ENCODE data around the gene SUPT3H.

SUPT3H gene

DNA sequence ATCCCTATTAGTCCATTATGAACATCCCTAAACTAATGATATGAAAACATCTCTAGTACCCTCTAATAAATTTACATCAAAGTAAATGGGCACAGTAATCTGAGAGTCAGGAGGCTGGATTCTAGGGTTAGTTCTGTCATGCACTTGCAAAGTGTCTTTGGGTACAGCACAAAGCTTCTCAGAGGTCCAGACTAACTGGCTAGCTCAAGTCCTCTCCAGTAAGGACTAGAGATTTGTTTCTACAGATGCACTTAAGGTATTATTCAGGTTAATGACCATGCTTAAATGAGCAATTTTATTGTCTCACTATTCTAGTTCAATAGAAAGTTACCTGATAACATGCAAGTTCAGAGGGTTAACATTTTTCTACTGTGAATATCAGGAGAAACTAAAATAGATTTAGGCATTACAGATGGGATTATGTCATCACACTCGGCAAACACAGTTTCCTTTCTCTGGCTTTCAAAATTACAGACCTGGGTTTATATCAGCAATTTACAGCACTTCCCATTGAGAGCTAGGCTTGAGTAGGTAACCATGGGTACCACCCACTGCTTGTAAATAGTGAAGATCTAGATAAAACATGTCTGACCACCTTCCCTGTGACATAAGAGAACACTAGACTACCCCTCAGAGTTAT lies 452.5 kb downstream of the SUPT3H start:
- WGBS (ENCODE audit: insufficient coverage): 0% methylated on average over 1 of the region's 1 CpG
- CTCF ChIA-PET: no interaction called here
- H3K27ac ChIP-seq (ENCODE audit: insufficient read depth in 1 of 2, low read depth in 1 of 2, low read length in 2 of 2, poor library complexity in 1 of 2, severe bottlenecking in 2 of 2): peak overlapping the region; percentile 93 to 98
- no peaks in the 10 kb centered on the region for H3K36me3 ChIP-seq (ENCODE audit: control insufficient read depth in 4 of 4, insufficient read depth in 4 of 4, low read length in 3 of 4)
- POLR2A ChIA-PET: interaction anchor here (0.5 to 0.6 kb wide), 3 partner anchors 25 to 799 kb away, joined by 3 to 4 read pairs (median 3); no protein-coding TSS in a partner anchor
- H3K9me3 ChIP-seq (ENCODE audit: control extremely low read depth in 1 of 5, control insufficient read depth in 4 of 5, insufficient read depth in 2 of 5, low read depth in 1 of 5, low read length in 4 of 5): no peaks in the 10 kb centered on the region
- H3K4me3 ChIP-seq (ENCODE audit: control insufficient read depth in 1 of 7, extremely low read depth in 1 of 7, insufficient read depth in 4 of 7, low read depth in 2 of 7, low read length in 6 of 7): peak overlapping the region in 3 of 7 experiments; percentile 12 to 37 (median 24)
- DNase-seq: peak; percentile 97 to 99 (median 98)
- peaks cover 0 to 12% (median 6%) of the 10 kb centered on the region in 4 experiments for H3K4me1 ChIP-seq (ENCODE audit: control extremely low read depth in 1 of 4, control insufficient read depth in 4 of 4, insufficient read depth in 4 of 4, low read length in 3 of 4)
- no peaks in the 10 kb centered on the region for H3K27me3 ChIP-seq (replicated peaks in 2 of 5; ENCODE audit: control insufficient read depth in 4 of 5, insufficient read depth in 5 of 5, low read length in 4 of 5)

DNA sequence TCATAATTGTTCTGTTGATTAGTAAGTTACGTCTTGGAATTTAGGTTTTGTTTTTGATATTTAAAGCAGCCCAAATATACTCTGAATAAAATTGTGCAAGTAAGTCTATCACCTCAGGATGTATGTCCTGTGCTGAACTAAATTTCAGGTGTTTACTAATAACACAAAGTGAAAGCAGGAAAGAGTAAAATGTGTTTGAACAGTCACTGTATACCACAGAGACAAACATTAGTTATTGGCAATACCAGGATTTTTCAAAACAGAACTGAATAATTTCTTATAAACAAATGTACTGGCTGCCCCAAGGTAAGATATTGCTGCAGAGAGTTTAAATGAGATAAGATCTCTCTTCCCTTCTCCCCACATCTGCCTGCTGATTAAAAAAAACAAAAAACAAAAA lies 454.3 kb downstream of the SUPT3H start:
- H3K27ac ChIP-seq (ENCODE audit: insufficient read depth in 1 of 2, low read depth in 1 of 2, low read length in 2 of 2, poor library complexity in 1 of 2, severe bottlenecking in 2 of 2): no peak overlapping the region
- WGBS (ENCODE audit: insufficient coverage): no CpG with 5 or more reads among the region's 1 CpG
- no peaks in the 10 kb centered on the region for H3K36me3 ChIP-seq (ENCODE audit: control insufficient read depth in 4 of 4, insufficient read depth in 4 of 4, low read length in 3 of 4)
- H3K27me3 ChIP-seq (replicated peaks in 2 of 5; ENCODE audit: control insufficient read depth in 4 of 5, insufficient read depth in 5 of 5, low read length in 4 of 5): no peaks in the 10 kb centered on the region
- POLR2A ChIA-PET: no interaction called here
- DNase-seq: no peak
- CTCF ChIA-PET: no interaction called here
- peaks cover 0 to 15% (median 6%) of the 10 kb centered on the region in 4 experiments for H3K4me1 ChIP-seq (ENCODE audit: control extremely low read depth in 1 of 4, control insufficient read depth in 4 of 4, insufficient read depth in 4 of 4, low read length in 3 of 4)
- no peaks in the 10 kb centered on the region for H3K9me3 ChIP-seq (ENCODE audit: control extremely low read depth in 1 of 5, control insufficient read depth in 4 of 5, insufficient read depth in 2 of 5, low read depth in 1 of 5, low read length in 4 of 5)
- H3K4me3 ChIP-seq (ENCODE audit: control insufficient read depth in 1 of 7, extremely low read depth in 1 of 7, insufficient read depth in 4 of 7, low read depth in 2 of 7, low read length in 6 of 7): no peak overlapping the region

DNA sequence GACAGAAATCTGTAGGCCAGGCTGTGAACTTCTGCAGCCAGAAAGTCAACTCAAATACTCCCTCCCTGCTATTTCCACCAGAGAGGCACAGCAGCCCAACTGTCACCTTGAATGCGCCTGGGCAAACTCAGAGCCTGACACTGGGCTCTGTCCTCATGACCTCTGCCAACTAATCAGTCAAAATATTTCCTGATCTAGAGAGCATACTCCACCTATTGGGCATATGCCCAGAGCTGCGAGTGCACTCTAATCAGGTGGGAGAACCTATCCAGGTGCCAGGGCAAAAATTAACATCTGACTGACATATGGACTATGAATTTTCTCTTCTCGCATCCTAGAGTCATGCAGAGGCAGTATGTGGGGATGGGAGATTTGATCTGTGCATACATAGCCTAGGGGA lies 455.9 kb downstream of the SUPT3H start:
- Histone ChIP-seq H3K4me3 (ENCODE audit: control insufficient read depth in 1 of 7, extremely low read depth in 1 of 7, insufficient read depth in 4 of 7, low read depth in 2 of 7, low read length in 6 of 7) (no peak overlapping the region), H3K36me3 (ENCODE audit: control insufficient read depth in 4 of 4, insufficient read depth in 4 of 4, low read length in 3 of 4) (no peaks in the 10 kb centered on the region), H3K4me1 (ENCODE audit: control extremely low read depth in 1 of 4, control insufficient read depth in 4 of 4, insufficient read depth in 4 of 4, low read length in 3 of 4) (peaks cover 0 to 15% (median 6%) of the 10 kb centered on the region in 4 experiments), H3K9me3 (ENCODE audit: control extremely low read depth in 1 of 5, control insufficient read depth in 4 of 5, insufficient read depth in 2 of 5, low read depth in 1 of 5, low read length in 4 of 5) (no peaks in the 10 kb centered on the region), H3K27ac (ENCODE audit: insufficient read depth in 1 of 2, low read depth in 1 of 2, low read length in 2 of 2, poor library complexity in 1 of 2, severe bottlenecking in 2 of 2) (no peak overlapping the region), H3K27me3 (replicated peaks in 2 of 5; ENCODE audit: control insufficient read depth in 4 of 5, insufficient read depth in 5 of 5, low read length in 4 of 5) (no peaks in the 10 kb centered on the region)
- WGBS (ENCODE audit: insufficient coverage): 80% methylated on average over 3 of the region's 3 CpGs
- DNase-seq: no peak
- ChIA-PET POLR2A (no interaction called here), CTCF (no interaction called here)

DNA sequence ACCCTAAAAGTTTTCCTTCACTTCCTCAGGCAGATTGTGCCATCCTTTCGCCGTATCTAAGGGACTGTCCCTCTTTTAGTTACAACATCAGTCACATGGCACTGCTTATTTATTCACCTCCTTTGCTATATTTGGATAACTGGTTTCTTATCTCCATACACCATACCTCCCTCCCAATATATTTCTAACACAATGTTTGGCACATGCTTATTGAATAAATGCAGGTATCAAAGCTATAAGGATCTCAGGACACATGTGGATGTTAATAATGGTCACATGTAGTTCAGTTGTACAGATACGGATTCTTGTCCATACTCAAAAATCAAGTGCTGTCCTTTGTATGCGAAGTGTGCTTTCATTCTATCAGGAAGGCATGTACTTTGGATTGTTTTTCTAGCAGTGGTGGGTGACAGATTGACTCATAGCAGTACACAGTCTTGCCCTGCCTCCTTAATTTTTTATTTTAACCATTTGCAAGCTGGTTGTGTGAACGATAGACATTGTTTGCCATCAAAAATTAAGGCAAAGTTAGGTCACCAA lies 456.7 kb downstream of the SUPT3H start:
- H3K27me3 ChIP-seq (replicated peaks in 2 of 5; ENCODE audit: control insufficient read depth in 4 of 5, insufficient read depth in 5 of 5, low read length in 4 of 5): no peaks in the 10 kb centered on the region
- WGBS (ENCODE audit: insufficient coverage): 78% methylated on average over 5 of the region's 5 CpGs
- peak in 1 of 3 donors; percentile 48 for DNase-seq
- ChIA-PET POLR2A (no interaction called here), CTCF (no interaction called here)
- H3K4me1 ChIP-seq (ENCODE audit: control extremely low read depth in 1 of 4, control insufficient read depth in 4 of 4, insufficient read depth in 4 of 4, low read length in 3 of 4): peaks cover 0 to 15% (median 6%) of the 10 kb centered on the region in 4 experiments
- H3K4me3 ChIP-seq (ENCODE audit: control insufficient read depth in 1 of 7, extremely low read depth in 1 of 7, insufficient read depth in 4 of 7, low read depth in 2 of 7, low read length in 6 of 7): no peak overlapping the region
- no peaks in the 10 kb centered on the region for H3K9me3 ChIP-seq (ENCODE audit: control extremely low read depth in 1 of 5, control insufficient read depth in 4 of 5, insufficient read depth in 2 of 5, low read depth in 1 of 5, low read length in 4 of 5)
- H3K36me3 ChIP-seq (ENCODE audit: control insufficient read depth in 4 of 4, insufficient read depth in 4 of 4, low read length in 3 of 4): no peaks in the 10 kb centered on the region
- H3K27ac ChIP-seq (ENCODE audit: insufficient read depth in 1 of 2, low read depth in 1 of 2, low read length in 2 of 2, poor library complexity in 1 of 2, severe bottlenecking in 2 of 2): no peak overlapping the region

DNA sequence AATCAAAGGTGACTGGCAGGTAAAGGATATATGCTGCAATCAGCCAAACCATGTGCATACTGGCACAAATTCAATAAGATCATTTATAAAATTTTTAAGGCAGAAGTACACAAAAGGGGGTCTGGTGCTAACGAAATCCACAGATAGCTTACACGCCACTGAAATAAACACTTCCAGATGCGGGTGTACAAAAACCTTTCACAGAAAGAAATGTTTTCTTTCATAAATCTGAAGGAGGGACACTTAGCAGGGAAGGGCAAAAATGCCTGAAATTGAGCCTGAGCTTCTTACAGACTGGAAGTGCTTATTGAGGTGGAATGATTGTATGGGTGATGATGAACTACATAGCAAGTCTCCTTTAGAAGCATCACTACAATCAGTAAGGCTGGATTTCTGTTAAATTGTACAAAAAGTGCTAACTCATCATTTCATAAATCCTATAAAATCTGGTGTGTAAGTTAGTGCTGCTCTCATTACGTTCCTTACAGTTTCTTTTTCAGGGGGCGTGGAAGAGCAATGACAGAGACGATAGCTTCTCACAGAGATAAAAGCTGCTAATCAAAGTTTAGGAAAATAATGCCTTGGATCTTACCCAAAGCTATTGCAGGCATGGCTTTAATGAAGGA lies 458.9 kb downstream of the SUPT3H start:
- 89% methylated on average over 5 of the region's 6 CpGs for WGBS (ENCODE audit: insufficient coverage)
- POLR2A ChIA-PET: no interaction called here
- H3K4me3 ChIP-seq (ENCODE audit: control insufficient read depth in 1 of 7, extremely low read depth in 1 of 7, insufficient read depth in 4 of 7, low read depth in 2 of 7, low read length in 6 of 7): no peak overlapping the region
- no peak for DNase-seq
- no peak overlapping the region for H3K27ac ChIP-seq (ENCODE audit: insufficient read depth in 1 of 2, low read depth in 1 of 2, low read length in 2 of 2, poor library complexity in 1 of 2, severe bottlenecking in 2 of 2)
- H3K4me1 ChIP-seq (ENCODE audit: control extremely low read depth in 1 of 4, control insufficient read depth in 4 of 4, insufficient read depth in 4 of 4, low read length in 3 of 4): peaks cover 0 to 4% (median 3%) of the 10 kb centered on the region in 4 experiments
- no peaks in the 10 kb centered on the region for H3K27me3 ChIP-seq (replicated peaks in 2 of 5; ENCODE audit: control insufficient read depth in 4 of 5, insufficient read depth in 5 of 5, low read length in 4 of 5)
- no peaks in the 10 kb centered on the region for H3K36me3 ChIP-seq (ENCODE audit: control insufficient read depth in 4 of 4, insufficient read depth in 4 of 4, low read length in 3 of 4)
- no peaks in the 10 kb centered on the region for H3K9me3 ChIP-seq (ENCODE audit: control extremely low read depth in 1 of 5, control insufficient read depth in 4 of 5, insufficient read depth in 2 of 5, low read depth in 1 of 5, low read length in 4 of 5)
- CTCF ChIA-PET: no interaction called here

DNA sequence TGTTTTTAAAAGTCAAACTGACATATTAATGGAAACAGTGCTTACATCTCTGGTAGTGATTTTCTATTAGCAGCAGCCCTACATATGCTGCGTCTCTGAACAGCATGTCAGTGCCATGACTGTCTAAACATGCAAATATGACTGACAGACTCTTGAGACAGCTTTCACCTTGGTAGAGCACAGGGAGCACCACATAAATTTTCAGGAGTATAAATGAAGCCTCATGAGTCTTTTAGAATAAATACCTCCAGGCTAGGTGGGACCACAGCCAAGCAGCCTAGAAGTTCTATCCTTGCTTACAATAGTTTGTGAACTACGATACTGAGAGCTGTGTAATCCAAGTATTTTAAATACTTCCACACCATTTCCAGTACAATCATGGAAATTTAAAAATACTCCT lies 460.3 kb downstream of the SUPT3H start:
- CTCF ChIA-PET: no interaction called here
- Histone ChIP-seq H3K27me3 (replicated peaks in 2 of 5; ENCODE audit: control insufficient read depth in 4 of 5, insufficient read depth in 5 of 5, low read length in 4 of 5) (no peaks in the 10 kb centered on the region), H3K36me3 (ENCODE audit: control insufficient read depth in 4 of 4, insufficient read depth in 4 of 4, low read length in 3 of 4) (no peaks in the 10 kb centered on the region), H3K9me3 (ENCODE audit: control extremely low read depth in 1 of 5, control insufficient read depth in 4 of 5, insufficient read depth in 2 of 5, low read depth in 1 of 5, low read length in 4 of 5) (no peaks in the 10 kb centered on the region), H3K4me3 (ENCODE audit: control insufficient read depth in 1 of 7, extremely low read depth in 1 of 7, insufficient read depth in 4 of 7, low read depth in 2 of 7, low read length in 6 of 7) (no peak overlapping the region), H3K4me1 (ENCODE audit: control extremely low read depth in 1 of 4, control insufficient read depth in 4 of 4, insufficient read depth in 4 of 4, low read length in 3 of 4) (peaks cover 0 to 4% (median 0%) of the 10 kb centered on the region in 4 experiments), H3K27ac (ENCODE audit: insufficient read depth in 1 of 2, low read depth in 1 of 2, low read length in 2 of 2, poor library complexity in 1 of 2, severe bottlenecking in 2 of 2) (no peak overlapping the region)
- WGBS (ENCODE audit: insufficient coverage): 100% methylated on average over 1 of the region's 2 CpGs
- no peak for DNase-seq
- POLR2A ChIA-PET: no interaction called here

DNA sequence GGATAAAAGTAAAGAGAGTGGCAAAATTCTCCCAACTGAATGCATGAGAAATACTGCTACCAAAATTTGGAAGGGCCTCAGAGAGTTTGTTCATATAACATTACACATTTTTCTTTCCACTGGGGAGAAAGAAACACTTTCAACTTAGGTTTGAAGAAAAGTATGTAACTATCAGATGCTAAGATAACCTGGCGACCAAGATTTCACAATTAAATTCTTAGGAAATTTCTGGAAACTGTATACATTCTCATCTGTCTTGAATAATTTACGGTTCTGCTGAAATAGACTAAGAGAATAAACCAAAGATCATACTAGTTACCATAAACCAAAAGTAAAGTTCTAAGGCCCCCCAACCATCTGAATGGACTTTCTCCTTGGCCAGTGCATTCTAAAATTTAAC lies 462.6 kb downstream of the SUPT3H start:
- Histone ChIP-seq H3K27me3 (replicated peaks in 2 of 5; ENCODE audit: control insufficient read depth in 4 of 5, insufficient read depth in 5 of 5, low read length in 4 of 5) (no peaks in the 10 kb centered on the region), H3K9me3 (ENCODE audit: control extremely low read depth in 1 of 5, control insufficient read depth in 4 of 5, insufficient read depth in 2 of 5, low read depth in 1 of 5, low read length in 4 of 5) (no peaks in the 10 kb centered on the region), H3K4me1 (ENCODE audit: control extremely low read depth in 1 of 4, control insufficient read depth in 4 of 4, insufficient read depth in 4 of 4, low read length in 3 of 4) (peaks cover 0 to 3% (median 0%) of the 10 kb centered on the region in 4 experiments), H3K36me3 (ENCODE audit: control insufficient read depth in 4 of 4, insufficient read depth in 4 of 4, low read length in 3 of 4) (no peaks in the 10 kb centered on the region), H3K4me3 (ENCODE audit: control insufficient read depth in 1 of 7, extremely low read depth in 1 of 7, insufficient read depth in 4 of 7, low read depth in 2 of 7, low read length in 6 of 7) (no peak overlapping the region), H3K27ac (ENCODE audit: insufficient read depth in 1 of 2, low read depth in 1 of 2, low read length in 2 of 2, poor library complexity in 1 of 2, severe bottlenecking in 2 of 2) (no peak overlapping the region)
- no peak for DNase-seq
- POLR2A ChIA-PET: no interaction called here
- no CpG with 5 or more reads among the region's 2 CpGs for WGBS (ENCODE audit: insufficient coverage)
- CTCF ChIA-PET: no interaction called here

All from common myeloid progenitor, CD34-positive (primary cell).